ENCODE data around the gene GID8.

GRCh38 chr20:62991863-62992262 lies 53.9 kb downstream of the GID8 start:
- TF ChIP-seq POLR2A (IDR thresholded peaks at IDR 0.05; ENCODE audit: low read length) (no peak), GATA1 (IDR thresholded peaks at IDR 0.05; ENCODE audit: low read depth, low read length) (no peak)
